ENCODE data around the gene MAPK1.
"Not testable (repeated sequence)": the region's sequence is repeated elsewhere in the genome, so short reads cannot be mapped to it uniquely, and the experiment has no call there.

The MAPK1 gene

DNA sequence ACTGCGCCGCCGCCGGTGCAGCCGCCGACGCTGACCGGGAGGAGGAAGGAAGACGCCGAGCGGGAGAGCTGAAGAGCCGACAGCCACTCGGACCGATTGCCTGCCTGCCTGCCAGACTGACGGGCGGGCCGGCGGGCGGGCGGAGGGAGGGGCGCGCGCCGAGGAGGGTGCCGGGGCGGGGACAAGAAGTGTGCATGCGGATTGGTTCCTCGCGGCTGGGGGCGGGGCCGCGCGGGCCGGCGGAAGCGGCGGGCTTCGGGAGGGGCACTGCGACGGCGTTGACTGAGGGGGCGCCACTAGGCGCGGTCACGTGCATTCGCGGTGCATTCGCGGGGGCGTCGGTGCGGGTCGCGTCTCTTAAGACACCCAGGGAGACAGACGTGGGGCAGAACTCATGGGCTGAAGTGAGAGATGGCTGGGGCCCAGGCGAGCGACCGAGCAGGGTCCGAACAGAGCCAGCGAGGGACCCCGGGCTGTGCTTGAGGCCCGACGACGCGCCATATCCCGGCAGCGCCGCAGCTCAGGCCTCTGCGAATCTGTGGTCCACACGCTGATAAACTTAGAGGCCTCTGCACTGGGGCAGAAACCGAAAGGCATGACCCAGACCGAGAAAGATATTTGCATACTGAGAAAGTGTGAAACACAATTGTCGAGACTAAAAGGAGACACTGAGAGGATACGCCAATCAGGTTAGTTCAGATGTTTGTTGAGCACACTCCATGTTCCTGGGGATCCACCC is at the start of gene MAPK1:
TSS of gene MAPK1 (minus strand) at position 118 of the 739 bp plus-strand sequence. CDS start 205 bp downstream, outside the sequence.
- DNase-seq (ENCODE audit: low spot score) = peak; percentile 91

- no peak for DNase-seq (ENCODE audit: low spot score)
These were observed 49.0 kb upstream of the MAPK1 start for GRCh38 chr22:21916309-21916918.

DNA sequence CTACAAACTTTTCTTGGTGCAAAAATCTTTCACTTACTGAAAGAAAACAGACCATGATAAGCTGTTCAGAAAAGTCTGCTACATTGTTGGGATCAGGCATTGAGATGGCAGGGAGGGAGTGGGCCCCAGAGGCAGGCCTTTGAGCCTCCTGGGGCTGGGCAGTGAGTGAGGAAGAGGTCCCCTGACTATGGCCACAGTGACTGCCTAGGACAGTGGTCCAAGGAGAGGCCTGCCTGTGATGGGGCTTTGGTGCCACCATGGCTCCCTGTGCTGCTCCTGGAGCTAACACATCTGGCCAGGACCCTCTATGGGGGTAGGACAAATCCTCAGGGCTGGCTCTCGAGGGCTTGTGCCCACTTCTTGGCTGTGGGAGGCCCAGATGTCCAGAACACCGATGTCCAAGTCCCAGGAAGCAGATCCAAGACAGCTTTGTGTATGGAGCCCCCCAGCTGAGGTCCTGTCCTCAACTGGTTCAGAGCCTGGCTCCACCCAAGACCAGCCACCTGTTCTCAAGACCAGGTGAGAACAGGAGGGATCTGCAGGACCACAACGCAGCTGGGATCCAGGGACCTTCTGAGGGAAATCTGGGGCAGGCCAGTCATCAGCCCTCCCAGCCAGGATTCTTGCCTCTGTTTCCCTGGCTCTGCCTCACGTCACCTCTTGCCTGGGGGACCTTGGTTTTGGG is 48.3 kb upstream of the MAPK1 start:
- DNase-seq (ENCODE audit: low spot score) = no peak

DNA sequence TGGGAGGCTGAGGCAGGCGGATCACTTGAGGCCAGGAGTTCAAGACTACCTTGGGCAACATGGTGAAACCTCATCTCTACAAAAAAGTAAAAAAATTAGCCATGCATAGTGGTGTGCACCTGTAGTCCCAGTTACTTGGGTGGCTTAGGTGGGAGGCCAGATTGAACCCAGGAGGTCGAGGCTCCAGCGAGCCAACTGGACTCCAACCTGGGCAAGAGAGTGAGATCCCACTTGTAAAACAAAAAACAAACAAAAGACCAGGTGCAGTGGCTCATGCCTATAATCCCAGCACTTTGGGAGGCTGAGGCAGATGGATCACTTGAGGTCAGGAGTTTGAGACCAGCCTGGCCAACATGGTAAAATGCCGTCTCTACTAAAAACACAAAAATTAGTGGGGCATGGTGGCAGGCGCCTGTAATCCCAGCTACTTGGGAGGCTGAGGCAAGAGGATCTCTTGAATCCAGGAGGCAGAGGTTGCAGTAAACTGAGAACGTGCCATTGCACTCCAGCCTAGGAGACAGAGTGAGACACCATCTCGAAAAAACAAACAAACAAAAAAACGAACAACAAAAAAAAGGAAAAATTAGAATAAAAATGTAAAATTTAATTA is 46.7 kb upstream of the MAPK1 start:
- DNase-seq (ENCODE audit: low spot score) = not testable (repeated sequence)

GRCh38 chr22:21910367-21910766 is 42.9 kb upstream of the MAPK1 start:
- not testable (repeated sequence) for DNase-seq (ENCODE audit: low spot score)

DNA sequence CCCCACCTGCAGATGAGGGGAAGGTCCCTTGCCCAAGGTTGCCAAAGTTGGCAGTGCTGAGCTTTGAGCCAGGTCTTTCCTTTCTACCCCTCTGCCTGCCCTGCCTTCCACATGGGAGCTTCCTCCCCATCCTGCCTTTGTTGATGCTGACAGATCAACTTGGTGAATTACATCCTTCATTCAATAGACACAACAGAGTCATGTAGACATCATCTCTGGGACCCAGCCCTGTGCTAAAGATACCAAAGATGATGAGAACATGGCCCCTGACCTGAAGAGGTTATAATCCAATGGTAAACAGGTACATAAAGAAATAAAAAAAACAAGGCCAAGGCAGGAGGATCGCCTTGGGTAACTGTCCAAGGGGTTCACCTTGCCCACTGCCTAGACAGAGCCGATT is 42.4 kb upstream of the MAPK1 start:
- DNase-seq (ENCODE audit: low spot score) = no peak

- DNase-seq (ENCODE audit: low spot score) = no peak
These were observed 40.4 kb upstream of the MAPK1 start for GRCh38 chr22:21907638-21908522.

DNA sequence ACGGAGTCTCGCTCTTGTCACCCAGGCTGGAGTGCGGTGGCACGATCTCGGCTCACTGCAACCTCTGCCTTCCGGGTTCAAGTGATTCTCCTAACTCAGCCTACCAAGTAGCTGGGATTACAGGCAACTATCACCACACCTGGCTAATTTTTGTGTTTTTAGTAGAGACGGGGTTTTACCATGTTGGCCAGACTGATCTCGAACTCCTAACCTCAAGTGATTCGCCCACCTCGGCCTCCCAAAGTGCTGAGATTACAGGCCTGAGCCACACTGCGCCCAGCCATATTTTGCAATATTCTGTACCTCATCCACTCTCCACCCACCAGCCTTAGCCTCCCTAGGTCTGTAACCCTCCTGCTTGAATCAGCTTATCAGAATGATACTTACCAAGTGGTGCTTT is 37.8 kb upstream of the MAPK1 start:
- not testable (repeated sequence) for DNase-seq (ENCODE audit: low spot score)

- DNase-seq (ENCODE audit: low spot score) = no peak
These were observed 36.9 kb upstream of the MAPK1 start for GRCh38 chr22:21904250-21904789.

GRCh38 chr22:21903283-21903682 is 35.8 kb upstream of the MAPK1 start:
- DNase-seq (ENCODE audit: low spot score) = no peak

GRCh38 chr22:21902296-21903087 is 35.0 kb upstream of the MAPK1 start:
- no peak for DNase-seq (ENCODE audit: low spot score)

- DNase-seq (ENCODE audit: low spot score) = no peak
These were observed 31.0 kb upstream of the MAPK1 start for GRCh38 chr22:21898354-21898896.

- DNase-seq (ENCODE audit: low spot score) = no peak
These were observed 29.6 kb upstream of the MAPK1 start for GRCh38 chr22:21896951-21897513.

DNA sequence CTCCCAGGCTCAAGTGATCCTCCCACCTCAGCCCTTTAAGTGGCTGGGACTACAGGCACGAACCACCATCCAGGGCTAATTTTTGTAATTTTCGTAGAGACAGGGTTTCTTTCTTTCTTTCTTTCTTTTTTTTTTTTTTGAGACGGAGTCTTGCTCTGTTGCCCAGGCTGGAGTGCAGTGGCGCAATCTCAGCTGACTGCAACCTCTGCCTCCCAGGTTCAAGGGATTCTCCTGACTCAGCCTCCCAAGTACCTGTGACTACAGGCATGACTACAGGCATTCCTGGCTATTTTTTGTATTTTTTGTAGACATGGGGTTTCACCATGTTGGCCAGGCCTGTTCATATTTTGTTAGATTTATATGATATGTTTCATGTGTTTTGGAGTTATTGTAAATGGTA is 28.8 kb upstream of the MAPK1 start:
- DNase-seq (ENCODE audit: low spot score) = not testable (repeated sequence)

GRCh38 chr22:21894799-21895198 is 27.4 kb upstream of the MAPK1 start:
- no peak for DNase-seq (ENCODE audit: low spot score)

- DNase-seq (ENCODE audit: low spot score) = no peak
These were observed 22.0 kb upstream of the MAPK1 start for GRCh38 chr22:21889251-21889990.

- no peak for DNase-seq (ENCODE audit: low spot score)
These were observed 20.4 kb upstream of the MAPK1 start for GRCh38 chr22:21887841-21888240.

GRCh38 chr22:21883930-21884329 is 16.5 kb upstream of the MAPK1 start:
- DNase-seq (ENCODE audit: low spot score) = not testable (repeated sequence)

DNA sequence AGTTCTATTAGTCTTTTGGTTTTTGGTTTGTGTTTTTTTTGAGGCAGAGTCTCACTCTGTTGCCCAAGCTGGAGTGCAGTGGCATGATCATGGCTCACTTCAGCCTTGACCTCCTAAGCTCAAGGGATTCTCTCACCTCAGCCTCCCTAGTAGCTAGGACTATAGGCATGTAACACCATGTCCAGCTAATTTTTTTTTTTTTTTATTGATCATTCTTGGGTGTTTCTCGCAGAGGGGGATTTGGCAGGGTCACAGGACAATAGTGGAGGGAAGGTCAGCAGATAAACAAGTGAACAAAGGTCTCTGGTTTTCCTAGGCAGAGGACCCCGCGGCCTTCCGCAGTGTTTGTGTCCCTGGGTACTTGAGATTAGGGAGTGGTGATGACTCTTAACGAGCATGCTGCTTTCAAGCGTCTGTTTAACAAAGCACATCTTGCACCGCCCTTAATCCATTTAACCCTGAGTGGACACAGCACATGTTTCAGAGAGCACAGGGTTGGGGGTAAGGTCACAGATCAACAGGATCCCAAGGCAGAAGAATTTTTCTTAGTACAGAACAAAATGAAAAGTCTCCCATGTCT is 15.4 kb upstream of the MAPK1 start:
- DNase-seq (ENCODE audit: low spot score) = not testable (repeated sequence)

Measured in hematopoietic multipotent progenitor cell treated with erythropoietin and hydrocortisone succinate and interleukin-3 and kit ligand, for 15 days (in vitro differentiated cells).